Osteocyte (in vitro differentiated cells): ENCODE results near the gene CSMD2. TPM values are rescaled to one million over a fixed set of nuclear protein-coding genes. Genes with fewer than 3 reads are reported as not detected.

ENCODE experiments used
- DNase-seq: peaks from one replicate; pipeline ENCODE4 v3.0.0; 2021; ENCODE audit warnings: mixed read lengths; ENCODE audit not compliant: unreplicated experiment; ENCODE audit errors: extremely low spot score
- H3K27ac Mint-ChIP-seq: one replicate; pipeline ENCODE4 v1.8.0; 2021; ENCODE audit warnings: mild to moderate bottlenecking, mixed read lengths; ENCODE audit not compliant: unreplicated experiment
- H3K27me3 Mint-ChIP-seq: one replicate; pipeline ENCODE4 v1.8.0; 2021; ENCODE audit warnings: mixed read lengths; ENCODE audit not compliant: unreplicated experiment
- H3K36me3 Mint-ChIP-seq: one replicate; pipeline ENCODE4 v1.8.0; 2021; ENCODE audit warnings: mixed read lengths; ENCODE audit not compliant: unreplicated experiment
- H3K4me1 Mint-ChIP-seq: one replicate; pipeline ENCODE4 v1.8.0; 2021; ENCODE audit warnings: mixed read lengths; ENCODE audit not compliant: unreplicated experiment
- H3K4me3 Mint-ChIP-seq: one replicate; pipeline ENCODE4 v1.8.0; 2021; ENCODE audit warnings: mild to moderate bottlenecking, moderate library complexity, mixed read lengths; ENCODE audit not compliant: unreplicated experiment
- H3K9me3 Mint-ChIP-seq: one replicate; pipeline ENCODE4 v1.8.0; 2021; ENCODE audit warnings: mixed read lengths; ENCODE audit not compliant: unreplicated experiment
- CTCF ChIP-seq: fragments of 200-600 bp; sonication (generic); IDR thresholded peaks from 2 replicates; pipeline ENCODE4 v1.5.0; 2021; ENCODE audit warnings: antibody characterized with exemption, mild to moderate bottlenecking, moderate library complexity
- total RNA-seq: library from RNA; stranded (reverse); gene quantifications from 2 replicates; pipeline ENCODE4 v1.2.1, GENCODE V29; 2021

Gene CSMD2
- total RNA-seq, 1 donor from 2014 or later = not detected

DNA sequence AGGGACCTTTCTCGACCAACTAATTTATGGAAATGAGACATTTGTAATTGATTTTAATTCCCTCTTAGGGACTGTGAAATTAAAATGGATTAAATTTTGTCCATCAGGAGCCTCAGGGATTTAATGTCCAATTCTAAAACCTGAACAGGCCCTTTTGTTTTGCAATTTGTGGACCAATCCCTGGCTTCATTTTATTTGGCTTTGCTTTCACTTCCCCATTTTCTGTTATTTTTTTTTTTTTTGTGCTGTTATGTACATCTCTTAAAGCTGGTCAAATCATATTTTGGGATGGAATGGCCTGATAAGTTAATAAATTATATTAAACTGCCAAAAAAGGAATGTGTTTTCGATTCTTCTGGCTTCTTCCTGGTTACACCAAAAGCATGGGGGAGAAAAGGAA lies 663.7 kb downstream of the CSMD2 start:
- no peak for DNase-seq
- Mint-ChIP-seq H3K27me3 (peaks cover 4% of the 10 kb centered on the region), H3K9me3 (peaks cover 21% of the 10 kb centered on the region), H3K4me3 (no peak overlapping the region), H3K36me3 (peaks cover 8% of the 10 kb centered on the region), H3K4me1 (peaks cover 6% of the 10 kb centered on the region), H3K27ac (no peak overlapping the region)
- TF ChIP-seq CTCF = no peak

DNA sequence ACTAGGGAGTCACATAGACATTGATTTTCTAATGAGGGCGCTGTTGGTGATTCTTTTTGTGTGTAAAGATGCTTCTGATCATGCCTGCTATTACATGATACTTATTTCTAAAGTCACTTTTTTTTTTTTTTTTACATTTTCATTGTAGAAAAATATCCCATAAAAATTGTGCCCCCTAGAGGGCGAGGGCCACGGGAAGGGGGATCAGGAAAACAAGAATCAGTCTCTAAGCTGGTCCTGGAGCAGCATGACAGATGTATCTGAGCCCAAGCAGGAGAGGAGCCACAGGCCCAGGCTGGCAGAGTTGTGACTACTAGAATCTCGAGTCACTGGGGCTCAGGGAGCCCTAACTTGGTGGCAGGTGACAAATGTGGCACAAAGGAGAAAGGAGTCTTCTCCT lies 664.5 kb downstream of the CSMD2 start:
- no peak for TF ChIP-seq CTCF
- H3K4me1 Mint-ChIP-seq = peaks cover 6% of the 10 kb centered on the region
- no peaks in the 10 kb centered on the region for H3K27me3 Mint-ChIP-seq
- H3K4me3 Mint-ChIP-seq = no peak overlapping the region
- peaks cover 28% of the 10 kb centered on the region for H3K9me3 Mint-ChIP-seq
- H3K27ac Mint-ChIP-seq = no peak overlapping the region
- peaks cover 14% of the 10 kb centered on the region for H3K36me3 Mint-ChIP-seq
- DNase-seq = no peak

DNA sequence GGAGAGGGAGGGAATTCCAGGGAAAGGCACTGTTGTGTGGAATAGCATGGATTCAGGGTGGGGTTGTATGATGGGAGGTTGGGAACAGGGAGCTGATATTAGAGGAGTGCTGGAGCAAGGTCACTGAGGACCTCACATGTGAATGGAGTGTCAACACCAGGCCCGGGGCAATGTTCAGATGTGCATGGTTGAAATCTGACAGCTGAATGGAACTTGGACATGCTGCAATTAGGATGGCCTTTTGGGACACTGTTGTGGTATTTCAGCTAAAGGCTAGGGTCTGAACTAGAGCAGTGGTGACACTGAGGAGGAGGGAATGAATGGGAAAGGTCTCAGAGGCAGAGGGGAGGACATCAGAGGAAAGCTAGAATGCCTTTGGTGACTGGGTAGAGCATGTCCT lies 667.6 kb downstream of the CSMD2 start:
- peaks cover 49% of the 10 kb centered on the region for H3K9me3 Mint-ChIP-seq
- no peaks in the 10 kb centered on the region for H3K27me3 Mint-ChIP-seq
- no peak overlapping the region for H3K27ac Mint-ChIP-seq
- peaks cover 2% of the 10 kb centered on the region for H3K4me1 Mint-ChIP-seq
- TF ChIP-seq CTCF = no peak
- H3K4me3 Mint-ChIP-seq = no peak overlapping the region
- DNase-seq = no peak
- H3K36me3 Mint-ChIP-seq = peaks cover 40% of the 10 kb centered on the region

- DNase-seq = no peak
- peaks cover 62% of the 10 kb centered on the region for H3K36me3 Mint-ChIP-seq
- no peaks in the 10 kb centered on the region for H3K27me3 Mint-ChIP-seq
- H3K9me3 Mint-ChIP-seq = peaks cover 62% of the 10 kb centered on the region
- H3K27ac Mint-ChIP-seq = no peak overlapping the region
- H3K4me1 Mint-ChIP-seq = no peaks in the 10 kb centered on the region
- TF ChIP-seq CTCF = no peak
- H3K4me3 Mint-ChIP-seq = no peak overlapping the region
Observed at GRCh38 chr1:33494929-33495328, 670.1 kb downstream of the CSMD2 start.

DNA sequence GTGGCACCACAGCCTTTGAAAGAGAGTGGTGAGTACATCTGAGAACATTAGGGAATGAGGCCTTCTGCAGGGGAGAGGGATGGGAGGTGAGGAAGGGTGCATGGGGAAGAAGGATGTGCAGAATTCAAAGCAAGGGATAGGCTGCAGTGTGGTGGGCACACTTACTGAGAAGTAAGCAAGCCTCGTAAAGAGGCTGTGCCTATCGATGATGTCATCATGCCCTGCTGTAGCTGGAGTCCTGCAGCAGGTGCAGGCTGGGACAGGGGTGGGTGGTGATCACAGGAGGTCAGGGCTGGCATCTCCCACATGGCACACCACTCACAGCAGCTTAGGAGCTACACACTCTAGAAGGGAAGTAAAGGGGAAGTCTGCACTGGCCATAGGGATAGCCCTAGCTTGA lies 676.4 kb downstream of the CSMD2 start:
- Mint-ChIP-seq H3K9me3 (peaks cover 37% of the 10 kb centered on the region), H3K4me1 (no peaks in the 10 kb centered on the region), H3K27me3 (no peaks in the 10 kb centered on the region), H3K27ac (no peak overlapping the region), H3K36me3 (peaks cover 76% of the 10 kb centered on the region), H3K4me3 (no peak overlapping the region)
- DNase-seq = no peak
- TF ChIP-seq CTCF = no peak
